ENCODE measurements around the gene MINDY2.

- TF ChIP-seq SRF (IDR thresholded peaks at IDR 0.05; ENCODE audit: low read depth, low read length) (no peak), CTCF (IDR thresholded peaks at IDR 0.05; ENCODE audit: control extremely low read depth in 1 of 3, insufficient read depth in 1 of 3, low read depth in 1 of 3, low read length in 3 of 3) (no peak), POLR2A (IDR thresholded peaks at IDR 0.05; ENCODE audit: control extremely low read depth in 1 of 2, low read depth in 2 of 2, low read length in 2 of 2) (no peak), MAFK (IDR thresholded peaks at IDR 0.05; ENCODE audit: low read depth, low read length) (no peak), BACH1 (IDR thresholded peaks at IDR 0.05; ENCODE audit: low read length) (no peak), FOSL1 (IDR thresholded peaks at IDR 0.05; ENCODE audit: insufficient read depth, low read depth, low read length) (no peak), SIRT6 (IDR thresholded peaks at IDR 0.05; ENCODE audit: low read length) (no peak)
- TF ChIP-seq, protein P1, sequence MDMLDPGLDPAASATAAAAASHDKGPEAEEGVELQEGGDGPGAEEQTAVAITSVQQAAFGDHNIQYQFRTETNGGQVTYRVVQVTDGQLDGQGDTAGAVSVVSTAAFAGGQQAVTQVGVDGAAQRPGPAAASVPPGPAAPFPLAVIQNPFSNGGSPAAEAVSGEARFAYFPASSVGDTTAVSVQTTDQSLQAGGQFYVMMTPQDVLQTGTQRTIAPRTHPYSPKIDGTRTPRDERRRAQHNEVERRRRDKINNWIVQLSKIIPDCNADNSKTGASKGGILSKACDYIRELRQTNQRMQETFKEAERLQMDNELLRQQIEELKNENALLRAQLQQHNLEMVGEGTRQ (IDR thresholded peaks at IDR 0.05; ENCODE audit: low read length) = no peak
These were observed 13.0 kb upstream of the MINDY2 start for GRCh38 chr15:58758141-58758540.

All from H1 (cell line).